Activated T-helper 2 cell treated with anti-CD3 and anti-CD28 coated beads, Interferon-gamma antibody, Interleukin-2, Interleukin-4, amounts not matched to agents 10 μg/mL and 5 μg/mL and 100 μg/mL, durations not matched to agents 14 hours and 24 hours and 36 hours (primary cell): ENCODE measurements around the gene OR52B2. TPM values are rescaled to one million over a fixed set of nuclear protein-coding genes. Genes with fewer than 3 reads are reported as not detected.

Source experiments
- DNase-seq: peaks from one replicate; pipeline ENCODE4 v3.0.0; 2021; ENCODE audit warnings: low spot score
- H3K27ac Mint-ChIP-seq: one replicate; pipeline ENCODE4 v1.8.0; 2021; ENCODE audit warnings: mixed read lengths
- H3K27me3 Mint-ChIP-seq: one replicate; pipeline ENCODE4 v1.8.0; 2021; ENCODE audit warnings: low read depth, mixed read lengths
- H3K36me3 Mint-ChIP-seq: one replicate; pipeline ENCODE4 v1.8.0; 2021; ENCODE audit warnings: low read depth, mixed read lengths
- H3K4me1 Mint-ChIP-seq: one replicate; pipeline ENCODE4 v1.8.0; 2021; ENCODE audit warnings: low read depth, mixed read lengths
- H3K4me3 Mint-ChIP-seq: one replicate; pipeline ENCODE4 v1.8.0; 2021; ENCODE audit warnings: low read depth, mild to moderate bottlenecking, moderate library complexity, mixed read lengths
- H3K9me3 Mint-ChIP-seq: one replicate; pipeline ENCODE4 v1.8.0; 2021; ENCODE audit warnings: mixed read lengths
- intact Hi-C: fragments of 100-400 bp; cut with micrococcal nuclease; formaldehyde crosslinking; loops from one replicate; pipeline ENCODE4 v1.15.1; 2023
- total RNA-seq: library from RNA; stranded (reverse); gene quantifications from 2 replicates; pipeline ENCODE4 v1.2.3, GENCODE V29; 2022

The OR52B2 gene
- not detected in 2 replicates for total RNA-seq

DNA sequence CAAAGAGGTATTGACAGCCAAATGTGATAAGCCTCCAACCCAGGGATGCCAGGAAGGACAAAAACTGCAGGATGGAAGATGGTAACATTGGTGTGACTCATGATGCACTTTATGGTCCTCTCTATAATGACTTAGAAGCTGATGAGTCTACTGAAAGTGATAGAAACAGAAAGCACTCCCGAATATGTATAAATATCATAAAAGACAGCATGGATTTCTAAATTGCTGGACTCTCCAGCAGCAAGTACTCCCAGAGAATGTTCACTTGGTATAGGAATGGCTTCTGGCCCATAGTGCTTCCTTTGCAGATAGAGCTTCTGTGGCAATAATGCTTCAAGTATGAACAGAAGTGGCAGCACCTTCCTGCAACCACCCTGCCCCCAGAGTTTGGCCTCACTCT, at the start of gene OR52B2:
OR52B2 (minus strand) TSS at position 101 of the 400 bp plus-strand sequence; CDS start at position 101, 0 bp downstream.
- Mint-ChIP-seq H3K4me3 (no peak within 1 kb of the TSS), H3K9me3 (no peaks in the 10 kb centered on the region), H3K4me1 (no peaks in the 10 kb centered on the region), H3K36me3 (no peaks in the 10 kb centered on the region), H3K27ac (no peak within 1 kb of the TSS), H3K27me3 (peaks cover 10% of the 10 kb centered on the region)
- DNase-seq: no peak
- intact Hi-C loops: no loop called here

GRCh38 chr11:6219359-6219758, 49.2 kb upstream of the OR52B2 start:
- Mint-ChIP-seq H3K4me1 (peaks cover 10% of the 10 kb centered on the region), H3K27me3 (no peaks in the 10 kb centered on the region), H3K36me3 (peaks cover 49% of the 10 kb centered on the region), H3K9me3 (no peaks in the 10 kb centered on the region), H3K4me3 (no peak overlapping the region), H3K27ac (no peak overlapping the region)
- no peak for DNase-seq
- intact Hi-C loops: no loop called here

GRCh38 chr11:6217722-6218121, 47.6 kb upstream of the OR52B2 start:
- intact Hi-C loops: no loop called here
- Mint-ChIP-seq H3K27me3 (no peaks in the 10 kb centered on the region), H3K27ac (no peak overlapping the region), H3K36me3 (peaks cover 45% of the 10 kb centered on the region), H3K9me3 (no peaks in the 10 kb centered on the region), H3K4me3 (no peak overlapping the region), H3K4me1 (peaks cover 10% of the 10 kb centered on the region)
- no peak for DNase-seq

DNA sequence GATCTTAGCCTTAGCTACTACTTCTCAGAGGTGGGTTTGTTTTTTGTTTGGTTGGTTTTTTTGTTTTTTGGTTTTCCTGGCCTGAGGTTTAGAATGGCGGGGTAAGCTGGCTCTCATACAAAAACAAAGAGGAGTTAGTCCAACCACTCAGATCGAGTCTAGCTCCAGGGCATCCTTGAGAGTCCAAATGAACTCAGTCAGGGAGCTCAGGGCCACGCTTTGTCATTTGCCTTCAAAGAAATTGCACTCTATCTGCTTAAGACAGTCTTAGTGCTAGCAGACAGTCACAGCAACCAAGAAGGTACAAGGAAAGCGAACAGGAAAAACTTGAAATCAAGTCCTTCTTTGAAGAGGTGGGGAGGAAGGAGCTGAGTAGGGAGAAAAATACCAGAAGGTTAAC, 46.4 kb upstream of the OR52B2 start:
- intact Hi-C loops: no loop called here
- peaks cover 33% of the 10 kb centered on the region for H3K36me3 Mint-ChIP-seq
- no peaks in the 10 kb centered on the region for H3K9me3 Mint-ChIP-seq
- H3K4me1 Mint-ChIP-seq: peaks cover 10% of the 10 kb centered on the region
- no peak overlapping the region for H3K4me3 Mint-ChIP-seq
- no peaks in the 10 kb centered on the region for H3K27me3 Mint-ChIP-seq
- no peak overlapping the region for H3K27ac Mint-ChIP-seq
- no peak for DNase-seq

DNA sequence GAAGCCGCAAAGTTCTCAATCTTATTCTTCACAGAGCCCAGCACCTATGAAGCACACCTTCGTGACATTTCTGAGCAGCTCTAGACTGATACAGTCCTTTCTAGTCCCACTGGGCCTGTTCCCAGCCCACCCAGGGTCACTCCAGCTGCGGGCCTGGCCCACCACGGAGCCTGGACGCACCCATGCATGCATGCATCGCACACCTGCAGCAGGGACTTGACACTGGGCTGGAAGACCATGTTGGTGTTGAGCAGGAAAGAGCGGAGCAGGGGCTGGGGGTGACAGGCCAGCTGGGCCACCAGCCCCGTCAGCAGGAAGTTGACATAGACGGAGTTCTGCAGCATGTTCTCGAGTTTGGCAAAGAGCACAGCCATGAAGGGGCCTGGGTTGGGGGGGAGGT, 44.4 kb upstream of the OR52B2 start:
- DNase-seq: no peak
- no peaks in the 10 kb centered on the region for H3K27me3 Mint-ChIP-seq
- H3K36me3 Mint-ChIP-seq: peaks cover 22% of the 10 kb centered on the region
- intact Hi-C loops: no loop called here
- H3K27ac Mint-ChIP-seq: no peak overlapping the region
- no peaks in the 10 kb centered on the region for H3K9me3 Mint-ChIP-seq
- H3K4me1 Mint-ChIP-seq: peaks cover 4% of the 10 kb centered on the region
- no peak overlapping the region for H3K4me3 Mint-ChIP-seq

DNA sequence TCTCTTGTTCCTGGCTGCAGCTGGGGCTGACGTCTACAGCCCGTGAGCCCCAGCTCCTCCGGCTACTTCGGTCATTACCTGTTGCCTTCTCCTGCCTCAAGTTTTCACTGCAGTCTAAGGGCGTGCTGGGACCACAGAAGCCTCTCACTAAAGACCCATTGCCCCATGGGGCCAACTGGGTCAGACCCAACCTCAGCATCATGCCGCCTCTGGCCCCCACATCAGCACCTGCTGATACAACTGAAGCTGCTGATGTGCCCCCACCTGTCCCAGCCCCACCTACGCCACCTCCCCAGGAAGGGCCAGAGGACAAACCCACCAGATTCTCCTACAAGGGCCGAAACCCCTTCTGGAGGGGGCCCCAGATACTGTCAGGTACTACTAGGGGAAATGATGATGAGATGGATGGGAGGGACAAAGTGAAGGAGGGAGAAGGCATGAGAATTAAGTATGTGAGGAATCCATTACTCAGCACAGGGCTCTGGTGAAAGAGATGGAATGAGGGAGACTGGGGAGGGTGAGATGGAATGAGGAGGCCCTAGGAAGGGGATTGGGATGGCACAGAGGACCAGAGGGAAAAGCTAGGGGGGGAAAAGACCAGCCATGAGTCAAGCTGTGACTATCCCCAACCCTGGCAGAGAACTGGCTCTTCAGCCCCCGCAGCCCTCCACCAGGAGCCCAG, 40.3 kb upstream of the OR52B2 start:
- H3K4me1 Mint-ChIP-seq: no peaks in the 10 kb centered on the region
- no peak overlapping the region for H3K27ac Mint-ChIP-seq
- H3K27me3 Mint-ChIP-seq: no peaks in the 10 kb centered on the region
- H3K36me3 Mint-ChIP-seq: peaks cover 12% of the 10 kb centered on the region
- intact Hi-C loops: no loop called here
- no peak for DNase-seq
- no peaks in the 10 kb centered on the region for H3K9me3 Mint-ChIP-seq
- H3K4me3 Mint-ChIP-seq: no peak overlapping the region

DNA sequence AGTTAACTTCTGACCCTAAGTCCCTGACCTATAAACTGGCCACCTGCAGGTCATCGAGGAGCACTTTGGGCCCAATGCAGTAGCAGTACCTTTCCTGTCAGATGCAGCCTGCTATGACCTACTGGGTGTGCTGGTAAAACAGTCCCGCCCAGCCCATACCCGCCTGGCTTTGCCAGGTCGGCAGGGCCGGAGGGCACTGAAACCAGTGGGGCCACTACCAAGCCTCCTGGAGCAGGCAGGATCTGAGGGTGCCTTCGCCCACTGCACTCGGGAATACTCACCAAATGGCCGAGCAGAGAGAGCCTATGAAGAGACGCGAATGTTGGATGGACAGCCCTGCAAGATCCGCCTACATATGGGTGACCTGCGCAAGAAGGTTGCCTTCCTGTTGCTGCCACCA, 39.7 kb upstream of the OR52B2 start:
- no peak overlapping the region for H3K4me3 Mint-ChIP-seq
- no peak for DNase-seq
- no peaks in the 10 kb centered on the region for H3K4me1 Mint-ChIP-seq
- H3K9me3 Mint-ChIP-seq: no peaks in the 10 kb centered on the region
- intact Hi-C loops: no loop called here
- H3K27me3 Mint-ChIP-seq: no peaks in the 10 kb centered on the region
- H3K27ac Mint-ChIP-seq: no peak overlapping the region
- H3K36me3 Mint-ChIP-seq: peaks cover 16% of the 10 kb centered on the region

- H3K4me1 Mint-ChIP-seq: peaks cover 24% of the 10 kb centered on the region
- no peak for DNase-seq
- no peaks in the 10 kb centered on the region for H3K9me3 Mint-ChIP-seq
- no peak overlapping the region for H3K27ac Mint-ChIP-seq
- intact Hi-C loops: no loop called here
- peaks cover 27% of the 10 kb centered on the region for H3K36me3 Mint-ChIP-seq
- H3K4me3 Mint-ChIP-seq: no peak overlapping the region
- H3K27me3 Mint-ChIP-seq: no peaks in the 10 kb centered on the region
Observed at GRCh38 chr11:6206456-6207180, 36.5 kb upstream of the OR52B2 start.

DNA sequence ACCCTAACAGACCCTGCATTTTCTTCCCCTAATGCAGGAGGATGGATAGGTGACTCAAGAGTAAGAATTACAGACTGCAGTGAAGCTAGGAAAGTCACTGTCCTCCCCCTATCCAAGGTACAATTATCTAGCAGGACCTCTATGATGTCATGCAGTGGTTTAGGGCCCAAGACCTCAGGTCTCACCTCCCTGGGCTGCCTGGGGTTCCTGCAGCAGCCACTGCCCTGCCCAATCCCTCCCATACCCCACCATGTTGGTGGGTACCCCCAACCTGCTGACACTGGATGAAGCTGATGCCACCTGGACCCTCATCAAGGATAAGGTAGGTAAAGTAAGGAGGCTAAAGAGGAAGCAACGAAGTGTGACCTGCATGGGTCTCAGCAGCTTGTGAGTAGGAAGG, 35.2 kb upstream of the OR52B2 start, which contains the start of gene C11orf42:
C11orf42 (plus strand) TSS at position 192 of the 400 bp plus-strand sequence; CDS start at position 251, 59 bp downstream.
- H3K4me1 Mint-ChIP-seq: peaks cover 32% of the 10 kb centered on the region
- intact Hi-C loops: no loop called here
- no peak for DNase-seq

GRCh38 chr11:6204706-6205105, 34.6 kb upstream of the OR52B2 start:
- intact Hi-C loops: no loop called here
- DNase-seq: no peak
- H3K27me3 Mint-ChIP-seq: no peaks in the 10 kb centered on the region
- H3K36me3 Mint-ChIP-seq: peaks cover 27% of the 10 kb centered on the region
- no peak overlapping the region for H3K4me3 Mint-ChIP-seq
- no peak overlapping the region for H3K27ac Mint-ChIP-seq
- no peaks in the 10 kb centered on the region for H3K9me3 Mint-ChIP-seq
- peaks cover 32% of the 10 kb centered on the region for H3K4me1 Mint-ChIP-seq

More for the DNA sequence above, 35.2 kb upstream of the OR52B2 start, which contains the start of gene C11orf42:
- no peak within 1 kb of the TSS for H3K4me3 Mint-ChIP-seq
- peaks cover 27% of the 10 kb centered on the region for H3K36me3 Mint-ChIP-seq
- H3K9me3 Mint-ChIP-seq: no peaks in the 10 kb centered on the region
- no peak within 1 kb of the TSS for H3K27ac Mint-ChIP-seq
- H3K27me3 Mint-ChIP-seq: no peaks in the 10 kb centered on the region

- Mint-ChIP-seq H3K4me1 (peaks cover 32% of the 10 kb centered on the region), H3K9me3 (no peaks in the 10 kb centered on the region), H3K27ac (no peak overlapping the region), H3K27me3 (no peaks in the 10 kb centered on the region), H3K36me3 (peaks cover 21% of the 10 kb centered on the region), H3K4me3 (no peak overlapping the region)
- intact Hi-C loops: no loop called here
- DNase-seq: no peak
Observed at GRCh38 chr11:6203327-6203726, 33.2 kb upstream of the OR52B2 start.

DNA sequence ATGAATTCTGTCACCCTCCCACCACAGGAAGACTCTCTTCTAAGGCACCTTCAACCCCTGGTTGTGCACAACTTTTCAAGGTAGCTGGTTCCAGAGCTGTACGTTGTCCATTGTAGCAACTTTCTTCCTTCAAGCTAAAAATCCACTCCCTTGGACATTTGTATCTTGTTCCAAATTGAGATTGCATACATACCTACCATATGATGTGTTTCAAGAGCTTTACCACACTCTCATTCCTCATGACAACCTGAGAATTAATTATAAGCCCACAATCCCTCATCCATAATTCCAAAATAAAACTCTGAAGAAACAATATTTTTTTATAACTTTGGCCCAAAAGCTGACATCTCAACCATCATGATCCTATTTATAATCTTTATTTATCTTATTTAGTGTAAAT, 31.9 kb upstream of the OR52B2 start:
- H3K27me3 Mint-ChIP-seq: no peaks in the 10 kb centered on the region
- intact Hi-C loops: no loop called here
- no peak overlapping the region for H3K4me3 Mint-ChIP-seq
- no peaks in the 10 kb centered on the region for H3K9me3 Mint-ChIP-seq
- peaks cover 35% of the 10 kb centered on the region for H3K4me1 Mint-ChIP-seq
- H3K36me3 Mint-ChIP-seq: peaks cover 21% of the 10 kb centered on the region
- DNase-seq: no peak
- no peak overlapping the region for H3K27ac Mint-ChIP-seq

- Mint-ChIP-seq H3K36me3 (peaks cover 19% of the 10 kb centered on the region), H3K4me1 (peaks cover 38% of the 10 kb centered on the region), H3K27ac (peak overlapping the region; percentile 52), H3K27me3 (no peaks in the 10 kb centered on the region), H3K4me3 (no peak overlapping the region), H3K9me3 (peaks cover 2% of the 10 kb centered on the region)
- no peak for DNase-seq
- intact Hi-C loops: loop anchor here (1.0 kb wide), 1 partner anchor 34 kb away; no protein-coding TSS in a partner anchor
Observed at GRCh38 chr11:6201481-6201880, 31.4 kb upstream of the OR52B2 start.
